Activated CD8-positive, alpha-beta memory T cell treated with anti-CD3 and anti-CD28 coated beads, Interleukin-2, amount 50 U/mL, for 1 hour (primary cell): ENCODE results near the gene AASDH.

ENCODE experiments used
- DNase-seq: peaks from one replicate; pipeline ENCODE4 v3.0.0-alpha.2; 2020; ENCODE audit errors: extremely low read depth

Gene AASDH, protein sequence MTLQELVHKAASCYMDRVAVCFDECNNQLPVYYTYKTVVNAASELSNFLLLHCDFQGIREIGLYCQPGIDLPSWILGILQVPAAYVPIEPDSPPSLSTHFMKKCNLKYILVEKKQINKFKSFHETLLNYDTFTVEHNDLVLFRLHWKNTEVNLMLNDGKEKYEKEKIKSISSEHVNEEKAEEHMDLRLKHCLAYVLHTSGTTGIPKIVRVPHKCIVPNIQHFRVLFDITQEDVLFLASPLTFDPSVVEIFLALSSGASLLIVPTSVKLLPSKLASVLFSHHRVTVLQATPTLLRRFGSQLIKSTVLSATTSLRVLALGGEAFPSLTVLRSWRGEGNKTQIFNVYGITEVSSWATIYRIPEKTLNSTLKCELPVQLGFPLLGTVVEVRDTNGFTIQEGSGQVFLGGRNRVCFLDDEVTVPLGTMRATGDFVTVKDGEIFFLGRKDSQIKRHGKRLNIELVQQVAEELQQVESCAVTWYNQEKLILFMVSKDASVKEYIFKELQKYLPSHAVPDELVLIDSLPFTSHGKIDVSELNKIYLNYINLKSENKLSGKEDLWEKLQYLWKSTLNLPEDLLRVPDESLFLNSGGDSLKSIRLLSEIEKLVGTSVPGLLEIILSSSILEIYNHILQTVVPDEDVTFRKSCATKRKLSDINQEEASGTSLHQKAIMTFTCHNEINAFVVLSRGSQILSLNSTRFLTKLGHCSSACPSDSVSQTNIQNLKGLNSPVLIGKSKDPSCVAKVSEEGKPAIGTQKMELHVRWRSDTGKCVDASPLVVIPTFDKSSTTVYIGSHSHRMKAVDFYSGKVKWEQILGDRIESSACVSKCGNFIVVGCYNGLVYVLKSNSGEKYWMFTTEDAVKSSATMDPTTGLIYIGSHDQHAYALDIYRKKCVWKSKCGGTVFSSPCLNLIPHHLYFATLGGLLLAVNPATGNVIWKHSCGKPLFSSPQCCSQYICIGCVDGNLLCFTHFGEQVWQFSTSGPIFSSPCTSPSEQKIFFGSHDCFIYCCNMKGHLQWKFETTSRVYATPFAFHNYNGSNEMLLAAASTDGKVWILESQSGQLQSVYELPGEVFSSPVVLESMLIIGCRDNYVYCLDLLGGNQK

DNA sequence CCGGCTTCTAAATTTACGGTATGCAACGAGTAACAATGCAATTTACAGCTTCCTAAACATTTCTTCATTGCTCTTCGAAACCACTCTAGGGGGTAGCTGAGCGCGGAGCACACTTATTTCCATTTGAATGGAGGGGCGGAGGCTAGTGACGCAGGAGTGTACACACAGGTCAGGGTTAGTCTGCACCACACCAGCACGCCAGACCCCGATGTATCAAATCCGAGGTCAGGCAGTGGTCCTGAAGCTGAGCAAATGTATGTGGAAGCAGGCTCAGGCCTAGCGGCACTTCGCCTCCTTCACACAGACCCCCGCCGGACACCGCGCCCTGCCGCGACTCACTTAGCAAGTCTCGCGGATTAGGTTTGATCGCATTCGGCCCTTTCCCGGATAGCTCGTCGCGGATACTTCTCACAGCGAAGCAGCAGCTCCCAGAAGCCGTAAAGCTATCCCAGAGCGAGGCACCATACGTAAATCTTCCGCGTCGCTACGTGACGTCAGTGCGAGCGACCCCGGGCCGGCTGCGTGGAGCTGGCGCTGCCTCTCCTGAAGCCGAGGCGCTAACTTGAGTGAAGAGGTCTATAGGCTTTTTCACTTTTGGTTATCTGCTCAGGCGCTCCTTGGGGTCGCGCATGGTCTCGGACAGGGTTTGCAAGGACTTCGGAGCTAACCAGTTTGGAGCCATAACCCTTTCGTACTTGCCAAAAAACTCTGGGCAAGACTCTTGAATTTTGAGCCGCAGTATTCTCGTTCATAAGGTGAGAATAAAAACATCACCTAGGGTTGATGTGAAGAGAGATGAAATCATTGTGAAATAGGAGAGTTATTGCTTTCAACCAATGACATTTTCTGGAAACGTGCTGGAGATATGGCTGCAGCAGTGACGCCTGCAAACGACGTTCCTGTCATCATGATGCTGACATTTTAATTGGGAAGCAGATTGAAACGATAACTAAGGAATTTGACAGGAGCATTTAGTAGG lies at the start of gene AASDH:
TSS of gene AASDH (minus strand) at position 469 of the 979 bp plus-strand sequence. CDS start 3,192 bp downstream, outside the sequence.
- peak; percentile 78 for DNase-seq

GRCh38 chr4:56435140-56435926 lies 48.0 kb upstream of the AASDH start, which contains the start of gene PPAT:
Gene PPAT (minus strand): TSS chr4:56435615. CDS start chr4:56435477, 138 bp downstream.
- DNase-seq: peak; percentile 91

- no peak for DNase-seq
Measured at GRCh38 chr4:56434599-56435139, 47.4 kb upstream of the AASDH start.

DNA sequence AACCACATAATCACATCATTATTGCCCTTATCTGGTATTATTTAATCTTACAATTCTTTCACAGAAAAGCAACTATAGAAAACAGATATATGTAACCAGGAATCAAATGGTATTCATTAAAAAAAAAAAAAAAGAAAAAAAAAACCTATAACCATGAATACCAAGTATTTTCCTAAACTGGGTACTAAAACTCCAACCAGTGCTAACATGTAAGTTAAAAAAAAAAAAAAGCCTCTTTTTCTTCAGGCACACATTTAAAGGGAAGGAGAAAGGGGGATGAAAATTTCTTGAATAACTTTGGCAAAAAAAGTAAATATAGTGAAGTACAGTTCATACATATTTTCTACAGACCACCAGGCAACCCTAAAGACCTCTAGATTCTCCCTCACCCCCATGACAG lies 46.0 kb upstream of the AASDH start:
- DNase-seq: no peak

GRCh38 chr4:56430203-56430602 lies 42.9 kb upstream of the AASDH start:
- no peak for DNase-seq

GRCh38 chr4:56427179-56427578 lies 39.9 kb upstream of the AASDH start:
- no peak for DNase-seq

- DNase-seq: no peak
Measured at GRCh38 chr4:56426273-56426672, 39.0 kb upstream of the AASDH start.

DNA sequence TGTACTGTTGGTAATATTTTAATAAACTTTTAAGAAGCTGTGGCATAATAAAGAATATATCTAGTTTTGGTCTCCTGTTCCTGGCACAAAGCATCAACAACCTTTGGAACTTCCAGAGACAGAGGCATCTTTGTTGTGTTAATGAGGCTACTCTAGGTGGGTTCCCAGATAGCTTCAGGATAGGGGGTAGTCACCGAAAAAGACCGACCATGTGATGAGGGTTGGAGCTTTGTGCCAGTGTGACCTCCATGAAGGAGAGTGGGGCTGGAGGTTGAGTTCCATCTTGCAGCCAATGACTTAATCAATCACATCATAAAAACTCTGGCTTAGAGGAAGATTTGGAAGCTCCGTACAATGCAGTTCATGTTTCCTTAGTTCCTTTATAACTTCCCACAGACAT lies 38.2 kb upstream of the AASDH start:
- DNase-seq: no peak

GRCh38 chr4:56424697-56425514 lies 37.6 kb upstream of the AASDH start:
- peak; percentile 9 for DNase-seq

DNA sequence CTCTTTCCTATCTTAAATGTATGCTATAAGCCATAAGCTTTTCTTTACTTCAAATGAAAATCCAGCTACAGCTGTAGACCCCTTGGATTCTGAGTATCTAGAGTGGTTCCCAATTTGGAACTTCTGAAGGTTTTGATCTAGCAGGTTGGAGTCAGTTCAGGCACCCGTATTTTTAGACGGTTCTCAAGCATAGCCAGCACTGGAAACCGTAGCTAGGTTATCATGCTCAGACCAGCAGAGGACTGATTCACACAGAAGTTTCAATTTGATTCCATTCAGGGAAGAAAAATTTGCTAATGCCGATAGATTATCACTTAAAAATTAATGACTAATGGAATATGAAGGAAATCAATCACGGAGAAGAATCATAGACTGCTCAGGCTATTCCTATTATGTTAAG lies 36.9 kb upstream of the AASDH start:
- no peak for DNase-seq

DNA sequence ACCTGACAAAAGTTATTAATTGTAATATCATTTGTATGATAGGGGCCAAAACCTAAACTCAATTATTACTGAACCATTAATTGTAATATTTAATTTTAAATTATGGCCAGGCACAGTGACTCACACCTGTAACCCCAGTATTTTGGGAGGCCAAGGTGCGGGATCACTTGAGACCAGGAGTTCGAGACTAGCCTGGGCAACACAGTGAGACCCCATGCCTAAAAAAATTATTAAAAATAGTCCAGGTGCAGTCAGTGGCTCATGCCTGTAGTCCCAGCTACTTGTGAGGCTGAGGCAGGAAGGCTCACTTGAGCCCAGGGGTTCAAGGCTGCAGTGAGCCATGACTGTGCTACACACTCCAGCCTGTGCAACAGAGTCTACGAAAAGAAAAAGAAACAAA lies 30.1 kb upstream of the AASDH start:
- no peak for DNase-seq

GRCh38 chr4:56416349-56416748 lies 29.1 kb upstream of the AASDH start:
- DNase-seq: no peak

DNA sequence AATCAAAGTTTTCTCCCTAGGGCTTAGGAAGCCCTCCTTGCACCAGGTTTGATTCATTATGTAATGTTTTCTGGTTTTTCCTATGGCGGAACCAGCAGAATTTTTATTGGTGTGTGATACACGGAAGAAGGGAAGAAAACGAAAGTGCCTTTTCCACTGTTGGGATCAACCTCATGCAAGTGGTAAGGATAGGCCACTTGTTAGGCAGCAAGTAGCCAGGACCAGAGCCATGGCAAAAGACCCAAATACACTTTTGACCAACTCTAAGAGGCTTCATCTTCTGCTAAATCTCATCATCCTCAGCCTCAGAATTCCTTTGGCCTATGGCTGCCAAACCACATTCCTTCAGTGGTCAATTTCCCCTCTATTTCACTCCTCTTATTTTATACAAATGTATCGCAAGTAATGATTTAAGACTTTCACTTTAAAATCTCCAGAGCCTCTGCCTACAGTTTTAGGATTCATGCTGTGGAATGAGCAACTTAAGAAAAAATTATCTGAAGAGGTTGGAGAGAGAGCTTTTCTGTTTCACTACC lies 26.9 kb upstream of the AASDH start:
- no peak for DNase-seq

DNA sequence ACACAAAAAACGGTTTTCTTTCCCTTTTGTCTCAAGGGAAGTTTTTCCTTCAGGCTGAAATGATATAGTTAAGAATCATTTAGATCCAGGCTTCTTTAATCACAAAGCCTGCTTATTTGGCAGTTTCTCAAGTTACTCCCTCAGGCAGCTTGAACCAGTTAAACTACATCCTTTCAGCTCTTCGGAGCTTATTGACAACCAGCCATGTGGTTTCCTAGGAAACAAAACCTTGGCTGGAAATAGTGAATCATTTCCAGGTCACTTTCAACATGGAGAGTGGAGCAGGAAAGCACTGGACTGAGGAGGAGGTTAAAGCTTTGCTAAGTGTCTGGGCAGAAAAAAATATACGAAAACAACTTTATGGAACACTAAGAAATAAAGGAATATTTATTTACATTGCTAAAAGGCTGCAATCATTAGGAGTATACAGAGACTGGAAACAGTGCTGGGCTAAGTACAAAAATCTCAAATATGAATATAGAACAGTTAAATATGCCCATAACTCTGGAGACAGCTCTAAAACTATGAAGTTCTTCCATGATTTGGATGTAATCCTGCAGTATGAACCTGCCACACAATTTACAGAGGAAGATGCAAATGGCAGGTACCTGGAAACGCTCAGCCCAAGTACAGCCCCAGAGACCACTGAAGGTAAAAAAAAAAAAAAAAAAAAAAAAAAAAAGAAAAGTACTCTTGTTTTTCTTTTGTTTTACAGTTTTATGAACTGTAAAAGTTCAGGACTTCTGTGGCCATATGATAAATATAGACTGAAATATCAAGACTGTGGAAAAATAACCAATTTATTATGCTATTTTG lies 23.2 kb upstream of the AASDH start:
- no peak for DNase-seq

DNA sequence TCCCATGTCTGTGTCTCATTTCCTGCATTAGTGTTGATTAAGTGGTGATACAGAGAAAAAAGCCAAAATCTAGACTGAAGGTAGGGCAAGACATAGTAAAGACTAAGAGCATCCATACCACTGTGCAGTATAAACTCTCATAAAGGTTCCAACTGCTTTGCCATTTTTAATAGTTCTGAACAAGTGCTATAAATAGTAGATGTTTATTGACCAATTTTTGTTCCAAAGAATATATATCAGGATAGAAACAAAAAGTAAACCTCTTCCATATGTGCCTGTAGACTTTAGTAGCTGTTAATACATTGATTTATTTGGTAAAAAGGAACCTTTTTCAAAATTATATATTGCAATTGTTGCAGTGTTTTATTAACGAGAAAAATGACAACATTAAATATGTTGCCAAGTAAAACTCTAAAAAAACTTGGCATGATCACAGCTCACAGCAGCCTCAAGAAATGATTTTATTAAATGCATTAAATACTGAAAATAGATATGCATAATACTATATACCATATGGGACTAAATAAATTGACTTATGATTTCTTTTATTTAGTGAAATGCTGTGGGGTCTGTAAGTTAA lies 22.3 kb upstream of the AASDH start:
- no peak for DNase-seq

DNA sequence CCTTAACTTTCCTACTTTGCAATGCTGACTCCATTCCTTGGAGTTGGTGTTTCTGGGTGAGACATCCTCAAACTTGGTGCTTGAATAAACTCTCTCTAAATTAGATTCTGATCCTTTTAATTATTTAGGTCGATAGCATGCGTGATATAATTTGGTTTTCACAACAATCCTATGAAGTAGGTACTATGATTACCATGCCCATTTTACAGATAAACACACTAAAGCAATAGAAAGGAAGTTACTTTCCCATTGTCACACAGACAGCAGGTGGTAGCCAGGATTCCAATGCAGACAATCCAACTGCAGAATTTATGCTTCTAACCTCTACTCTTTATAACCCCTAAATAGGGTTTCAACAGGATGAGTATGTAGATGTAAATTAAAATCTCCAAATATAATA lies 21.7 kb upstream of the AASDH start:
- DNase-seq: no peak

GRCh38 chr4:56406151-56406550 lies 18.9 kb upstream of the AASDH start:
- no peak for DNase-seq

DNA sequence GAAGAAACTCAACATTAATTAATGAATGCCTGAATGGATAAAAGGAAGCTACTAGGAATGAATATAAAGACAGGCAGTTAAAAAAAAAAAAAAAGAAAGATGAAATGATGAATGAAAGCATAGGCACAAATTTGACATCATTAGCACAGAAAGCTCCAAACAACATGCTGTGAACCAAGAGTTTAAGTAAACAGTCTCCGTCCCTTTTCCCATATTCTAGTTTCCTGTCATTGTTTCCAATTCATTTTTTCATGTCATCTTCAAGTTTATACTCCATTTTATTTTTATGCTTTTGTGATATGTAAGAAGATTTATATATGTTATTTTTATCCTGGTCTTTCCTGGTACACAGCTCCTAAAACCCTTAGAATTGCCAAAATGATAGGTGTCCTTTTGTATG lies 17.7 kb upstream of the AASDH start:
- no peak for DNase-seq
